ENCODE measurements around the gene TMEM209. TPM values are rescaled to one million over a fixed set of nuclear protein-coding genes. Genes with fewer than 3 reads are reported as not detected.
"Not testable (repeated sequence)": the region's sequence is repeated elsewhere in the genome, so short reads cannot be mapped to it uniquely, and the experiment has no call there.

TMEM209 gene
- total RNA-seq, 6 experiments from 2014 or later = 5.8 to 10.9 (median 8.9) TPM

DNA sequence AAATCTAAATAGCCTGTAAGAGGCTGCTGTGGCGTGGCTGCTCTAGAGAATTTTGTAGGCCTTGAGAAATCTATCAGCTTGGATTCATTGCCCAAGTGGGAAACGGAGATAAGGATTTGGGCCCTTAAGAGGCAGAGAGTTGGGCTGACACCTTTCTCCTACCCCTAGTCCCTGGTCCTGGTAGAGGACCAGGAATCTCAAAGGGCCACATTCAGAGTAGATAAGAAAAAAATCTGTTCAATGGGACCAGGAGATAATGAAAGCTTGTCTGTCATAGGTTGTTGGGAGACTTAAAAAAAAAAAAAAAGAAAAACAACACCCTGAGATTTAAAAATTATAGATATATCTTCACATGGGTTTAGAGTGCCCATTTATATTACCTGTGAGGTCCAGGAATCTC, 17.8 kb downstream of the TMEM209 start:
- Histone ChIP-seq H3K27me3 (no peaks in the 10 kb centered on the region), H3K4me1 (no peaks in the 10 kb centered on the region), H3K4me3 (no peak overlapping the region), H3K9me3 (no peaks in the 10 kb centered on the region), H3K27ac (no peak overlapping the region), H3K36me3 (peaks cover 0 to 16% (median 2%) of the 10 kb centered on the region in 4 donors)
- no peak for TF ChIP-seq POLR2A (IDR thresholded peaks at IDR 0.05)
- TF ChIP-seq, protein P1, sequence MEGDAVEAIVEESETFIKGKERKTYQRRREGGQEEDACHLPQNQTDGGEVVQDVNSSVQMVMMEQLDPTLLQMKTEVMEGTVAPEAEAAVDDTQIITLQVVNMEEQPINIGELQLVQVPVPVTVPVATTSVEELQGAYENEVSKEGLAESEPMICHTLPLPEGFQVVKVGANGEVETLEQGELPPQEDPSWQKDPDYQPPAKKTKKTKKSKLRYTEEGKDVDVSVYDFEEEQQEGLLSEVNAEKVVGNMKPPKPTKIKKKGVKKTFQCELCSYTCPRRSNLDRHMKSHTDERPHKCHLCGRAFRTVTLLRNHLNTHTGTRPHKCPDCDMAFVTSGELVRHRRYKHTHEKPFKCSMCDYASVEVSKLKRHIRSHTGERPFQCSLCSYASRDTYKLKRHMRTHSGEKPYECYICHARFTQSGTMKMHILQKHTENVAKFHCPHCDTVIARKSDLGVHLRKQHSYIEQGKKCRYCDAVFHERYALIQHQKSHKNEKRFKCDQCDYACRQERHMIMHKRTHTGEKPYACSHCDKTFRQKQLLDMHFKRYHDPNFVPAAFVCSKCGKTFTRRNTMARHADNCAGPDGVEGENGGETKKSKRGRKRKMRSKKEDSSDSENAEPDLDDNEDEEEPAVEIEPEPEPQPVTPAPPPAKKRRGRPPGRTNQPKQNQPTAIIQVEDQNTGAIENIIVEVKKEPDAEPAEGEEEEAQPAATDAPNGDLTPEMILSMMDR (IDR thresholded peaks at IDR 0.05) = no peak
- no peak for ATAC-seq
- 89% methylated on average over 1 of the region's 2 CpGs for WGBS (ENCODE audit: insufficient coverage, low coverage, low lambda C conversion rate, missing lambda C conversion rate)
- no peak for DNase-seq
- intact Hi-C loops (cut with DNase I) = no loop called here

DNA sequence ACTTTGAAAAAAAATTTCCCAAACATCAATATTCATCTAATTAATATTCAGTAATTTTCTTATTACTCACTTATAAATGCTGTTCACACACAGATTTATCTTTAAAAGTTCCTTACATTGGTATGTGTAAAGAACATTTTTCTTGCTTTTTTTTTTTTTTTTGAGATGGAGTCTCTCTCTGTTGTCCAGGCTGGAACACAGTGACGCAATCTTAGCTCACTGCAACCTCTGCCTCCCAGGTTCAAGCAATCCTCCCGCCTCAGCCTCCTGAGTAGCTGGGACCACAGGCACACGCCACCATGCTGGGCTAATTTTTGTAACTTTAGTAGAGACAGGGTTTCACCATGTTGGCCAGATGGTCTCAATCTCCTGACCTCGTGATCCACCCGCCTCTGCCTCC, 20.9 kb downstream of the TMEM209 start:
- DNase-seq; H3K9me3 ChIP-seq; H3K27me3 ChIP-seq; H3K27ac ChIP-seq; H3K4me1 ChIP-seq; H3K4me3 ChIP-seq; ATAC-seq; intact Hi-C loops (cut with DNase I): not testable (repeated sequence)
- peaks cover 0 to 23% (median 0%) of the 10 kb centered on the region in 4 donors for H3K36me3 ChIP-seq
- 70% methylated on average over 4 of the region's 5 CpGs for WGBS (ENCODE audit: insufficient coverage, low coverage, low lambda C conversion rate, missing lambda C conversion rate)

DNA sequence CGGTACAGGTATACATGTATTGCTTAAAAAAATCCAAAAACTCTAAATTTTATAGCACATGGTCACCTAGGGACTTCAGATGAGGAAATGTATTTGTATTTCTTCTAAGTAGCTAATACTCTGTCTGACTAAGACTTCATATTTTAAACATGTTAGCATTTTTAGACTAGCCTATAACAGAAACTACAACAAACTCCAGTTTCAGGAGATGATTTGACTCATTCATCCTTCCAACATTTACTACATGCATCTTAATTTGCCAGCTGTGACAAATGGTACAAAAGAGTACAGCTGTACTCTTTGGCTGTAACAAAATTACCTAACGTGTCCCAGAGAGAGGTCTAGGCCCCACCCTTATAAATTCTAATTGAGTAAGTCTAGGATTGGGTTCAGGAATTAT, 22.2 kb downstream of the TMEM209 start:
- DNase-seq (no peak), ATAC-seq (no peak)
- peaks cover 0 to 23% (median 0%) of the 10 kb centered on the region in 4 donors for H3K36me3 ChIP-seq
- H3K27ac ChIP-seq = no peak overlapping the region
- H3K4me3 ChIP-seq = no peak overlapping the region
- H3K27me3 ChIP-seq = no peaks in the 10 kb centered on the region
- TF ChIP-seq POLR2A (IDR thresholded peaks at IDR 0.05) = no peak
- TF ChIP-seq, protein P1 (IDR thresholded peaks at IDR 0.05) = no peak
- WGBS (ENCODE audit: insufficient coverage, low coverage, low lambda C conversion rate, missing lambda C conversion rate) = 75% methylated on average over 2 of the region's 2 CpGs
- H3K4me1 ChIP-seq = peaks cover 0 to 8% (median 0%) of the 10 kb centered on the region in 4 donors
- intact Hi-C loops (cut with DNase I) = no loop called here
- H3K9me3 ChIP-seq = no peaks in the 10 kb centered on the region

DNA sequence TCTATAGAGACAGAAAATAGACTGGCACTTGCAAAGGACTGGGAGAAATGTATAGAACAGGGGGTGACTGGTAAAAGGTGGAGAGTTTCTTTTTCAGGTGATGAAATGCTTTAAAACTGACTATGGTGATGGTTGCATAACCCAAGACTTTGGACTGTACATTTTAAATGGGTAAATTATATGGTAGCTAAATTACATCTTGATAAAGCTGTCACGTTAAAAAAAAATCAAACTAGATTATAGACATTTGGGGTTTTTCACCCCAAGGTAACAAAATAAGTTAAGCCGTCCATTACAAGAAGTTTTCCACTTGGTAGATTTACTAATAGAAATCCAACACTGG, 24.0 kb downstream of the TMEM209 start:
- ATAC-seq (no peak), DNase-seq (no peak)
- WGBS (ENCODE audit: insufficient coverage, low coverage, low lambda C conversion rate, missing lambda C conversion rate) = 68% methylated on average over 2 of the region's 2 CpGs
- Histone ChIP-seq H3K36me3 (peaks cover 0 to 23% (median 0%) of the 10 kb centered on the region in 4 donors), H3K4me3 (no peak overlapping the region), H3K9me3 (no peaks in the 10 kb centered on the region), H3K27me3 (no peaks in the 10 kb centered on the region), H3K27ac (no peak overlapping the region), H3K4me1 (peaks cover 0 to 10% (median 0%) of the 10 kb centered on the region in 4 donors)
- intact Hi-C loops (cut with DNase I) = no loop called here
- no peak for TF ChIP-seq POLR2A (IDR thresholded peaks at IDR 0.05)
- TF ChIP-seq, protein P1 (IDR thresholded peaks at IDR 0.05) = no peak

DNA sequence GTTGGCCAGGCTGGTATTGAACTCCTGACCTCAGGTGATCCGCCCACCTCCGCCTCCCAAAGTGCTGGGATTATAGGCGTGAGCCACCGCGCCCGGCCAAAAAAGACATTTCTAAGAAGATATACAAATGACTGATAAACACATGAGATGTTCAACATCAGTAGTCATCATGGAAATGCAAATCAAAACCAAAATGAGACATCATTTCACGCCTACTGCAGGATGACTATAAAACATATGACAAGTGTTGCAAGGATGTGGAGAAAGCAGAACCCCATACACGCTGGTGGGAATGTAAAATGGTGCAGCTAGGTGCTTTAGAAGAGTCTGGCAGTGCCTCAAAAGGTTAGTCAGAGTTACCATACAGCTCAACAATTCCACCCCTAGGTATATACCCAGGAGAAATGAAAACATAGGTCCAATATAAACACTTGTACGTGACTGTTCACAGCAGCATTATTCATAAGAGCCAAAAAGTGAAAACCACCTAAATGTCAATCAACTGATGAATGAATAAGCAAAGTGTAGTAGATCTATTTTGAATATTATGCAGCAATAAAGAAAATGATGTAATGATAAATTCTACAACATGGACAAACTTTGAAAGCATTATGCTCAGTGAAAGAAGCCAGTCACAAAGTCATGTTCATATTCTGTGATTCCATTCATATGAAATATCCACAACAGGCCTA, 24.5 kb downstream of the TMEM209 start:
- WGBS (ENCODE audit: insufficient coverage, low coverage, low lambda C conversion rate, missing lambda C conversion rate) = 91% methylated on average over 9 of the region's 9 CpGs
- Histone ChIP-seq H3K4me1 (peaks cover 0 to 10% (median 0%) of the 10 kb centered on the region in 4 donors), H3K27me3 (no peaks in the 10 kb centered on the region), H3K4me3 (no peak overlapping the region), H3K9me3 (no peaks in the 10 kb centered on the region), H3K27ac (no peak overlapping the region), H3K36me3 (peaks cover 0 to 23% (median 0%) of the 10 kb centered on the region in 4 donors)
- TF ChIP-seq, protein P1 (IDR thresholded peaks at IDR 0.05) = no peak
- TF ChIP-seq POLR2A (IDR thresholded peaks at IDR 0.05) = no peak
- intact Hi-C loops (cut with DNase I) = no loop called here
- ATAC-seq = no peak
- no peak for DNase-seq

Data from right lobe of liver (tissue), 6 donors.